Mesenchymal stem cell (in vitro differentiated cells and primary cell): ENCODE data around the gene CXorf66.
"Not testable (repeated sequence)": the region's sequence is repeated elsewhere in the genome, so short reads cannot be mapped to it uniquely, and the experiment has no call there.

Experiments used
- DNase-seq: peaks from one replicate; pipeline ENCODE4 v3.0.0-alpha.2; 2013
- H2AFZ ChIP-seq: one replicate; pipeline ENCODE4 v1.6.1; 2013; ENCODE audit warnings: low read depth, mild to moderate bottlenecking, control low read depth, inconsistent platforms, low read length, moderate library complexity
- H2AK5ac ChIP-seq: 2 replicates; pipeline ENCODE4 v1.6.1; 2013; ENCODE audit warnings: low read length, moderate library complexity, mild to moderate bottlenecking, inconsistent platforms; ENCODE audit not compliant: severe bottlenecking
- H2BK120ac ChIP-seq: one replicate; pipeline ENCODE4 v1.6.1; 2013; ENCODE audit warnings: low read depth, mild to moderate bottlenecking, inconsistent platforms, low read length, moderate library complexity
- H2BK12ac ChIP-seq, 2 experiments: one replicate each; pipeline ENCODE4 v1.6.1; 2013; ENCODE audit warnings: inconsistent platforms in 2 of 2, low read length in 2 of 2, mild to moderate bottlenecking in 2 of 2, moderate library complexity in 2 of 2, control low read depth in 1 of 2
- H2BK15ac ChIP-seq: one replicate; pipeline ENCODE4 v1.6.1; 2013; ENCODE audit warnings: mild to moderate bottlenecking, low read depth, inconsistent platforms; ENCODE audit not compliant: poor library complexity, severe bottlenecking
- H2BK5ac ChIP-seq: 2 replicates; pipeline ENCODE4 v1.6.1; 2013; ENCODE audit warnings: low read depth, mild to moderate bottlenecking, low read length, control low read depth, inconsistent platforms; ENCODE audit not compliant: poor library complexity, severe bottlenecking
- H3K14ac ChIP-seq, 2 experiments: one replicate each; pipeline ENCODE4 v1.6.1; 2013; ENCODE audit warnings: inconsistent platforms in 2 of 2, low read length in 2 of 2, control low read depth in 1 of 2, mild to moderate bottlenecking in 1 of 2, moderate library complexity in 1 of 2
- H3K18ac ChIP-seq, 2 experiments: one replicate each; pipeline ENCODE4 v1.6.1; 2013; ENCODE audit warnings: inconsistent platforms in 2 of 2, low read length in 2 of 2, control low read depth in 1 of 2, low read depth in 1 of 2, mild to moderate bottlenecking in 1 of 2
- H3K23ac ChIP-seq, 2 experiments: one replicate each; pipeline ENCODE4 v1.6.1; 2013; ENCODE audit warnings: inconsistent platforms in 2 of 2, low read length in 2 of 2, mild to moderate bottlenecking in 2 of 2, moderate library complexity in 2 of 2, control low read depth in 1 of 2
- H3K27ac ChIP-seq: 2 replicates; pipeline ENCODE4 v1.5.1; 2013; ENCODE audit warnings: mild to moderate bottlenecking, moderate library complexity, low read length, control low read depth, inconsistent platforms; ENCODE audit not compliant: poor library complexity, severe bottlenecking
- H3K27me3 ChIP-seq, 2 experiments: 2 replicates each; pipeline versions ENCODE4 v1.6.1 to v1.7.0; 2013; ENCODE audit warnings: low read length in 2 of 2, mild to moderate bottlenecking in 2 of 2, moderate library complexity in 2 of 2, control low read depth in 1 of 2, inconsistent platforms in 1 of 2; ENCODE audit not compliant: control insufficient read depth in 1 of 2, insufficient read depth in 1 of 2
- H3K36me3 ChIP-seq, 2 experiments: 2 replicates each; pipeline versions ENCODE4 v1.6.1 to v1.7.0; 2013; ENCODE audit warnings: low read length in 2 of 2, control low read depth in 1 of 2, inconsistent platforms in 1 of 2, low read depth in 1 of 2, mild to moderate bottlenecking in 1 of 2; ENCODE audit not compliant: insufficient read depth in 2 of 2, control insufficient read depth in 1 of 2
- H3K4ac ChIP-seq, 2 experiments: one replicate each; pipeline ENCODE4 v1.6.1; 2013; ENCODE audit warnings: inconsistent platforms in 2 of 2, low read length in 2 of 2, mild to moderate bottlenecking in 2 of 2, moderate library complexity in 2 of 2, control low read depth in 1 of 2, low read depth in 1 of 2
- H3K4me1 ChIP-seq: 2 replicates; pipeline ENCODE4 v1.6.1; 2013; ENCODE audit warnings: low read depth, low read length, control low read depth; ENCODE audit not compliant: control insufficient read depth, insufficient read depth
- H3K4me2 ChIP-seq: 2 replicates; pipeline ENCODE4 v1.6.1; 2013; ENCODE audit warnings: low read length, mild to moderate bottlenecking, inconsistent platforms; ENCODE audit not compliant: poor library complexity, severe bottlenecking
- H3K4me3 ChIP-seq, 2 experiments: 2 replicates each; pipeline versions ENCODE4 v1.5.1 to v1.7.0; 2013; ENCODE audit warnings: low read length in 2 of 2, mild to moderate bottlenecking in 2 of 2, control low read depth in 1 of 2, low read depth in 1 of 2; ENCODE audit not compliant: insufficient read depth in 1 of 2
- H3K79me1 ChIP-seq: replicated peaks from 2 replicates; pipeline ENCODE4 v1.6.1; 2013; ENCODE audit warnings: mild to moderate bottlenecking, control low read depth, low read length, inconsistent platforms; ENCODE audit not compliant: poor library complexity, severe bottlenecking
- H3K9ac ChIP-seq: 2 replicates; pipeline ENCODE4 v1.7.0; 2013; ENCODE audit warnings: mild to moderate bottlenecking, low read length, moderate library complexity
- H3K9me3 ChIP-seq: 2 replicates; pipeline ENCODE4 v1.7.0; 2013; ENCODE audit warnings: mild to moderate bottlenecking, low read length; ENCODE audit not compliant: control insufficient read depth
- H4K8ac ChIP-seq: one replicate; pipeline ENCODE4 v1.6.1; 2013; ENCODE audit warnings: inconsistent platforms, mild to moderate bottlenecking, low read length, moderate library complexity
- H4K91ac ChIP-seq: one replicate; pipeline ENCODE4 v1.6.1; 2013; ENCODE audit warnings: mild to moderate bottlenecking, low read length, inconsistent platforms
- WGBS: methylation state at CpG from one replicate; pipeline ENCODE4 v1.1.7; 2013; ENCODE audit warnings: mixed read lengths; 5-methylcytosine and 5-hydroxymethylcytosine counted together

Gene CXorf66

GRCh38 chrX:139967300-139967699 lies 2.0 kb upstream of the CXorf66 start:
- no peaks in the 10 kb centered on the region for H3K4me1 ChIP-seq
- no peak overlapping the region for H3K4me3 ChIP-seq
- no peak overlapping the region for H4K8ac ChIP-seq
- H3K9ac ChIP-seq, result no peak overlapping the region
- no peak overlapping the region for H3K23ac ChIP-seq
- no peak overlapping the region for H3K27ac ChIP-seq
- WGBS, result 57% methylated on average over 3 of the region's 4 CpGs
- no peaks in the 10 kb centered on the region for H3K36me3 ChIP-seq
- no peak for DNase-seq
- H2BK120ac ChIP-seq, result no peak overlapping the region
- H2BK15ac ChIP-seq, result no peak overlapping the region
- H3K4ac ChIP-seq, result no peak overlapping the region
- H2BK5ac ChIP-seq, result no peak overlapping the region
- H2AFZ ChIP-seq, result no peak overlapping the region
- H3K18ac ChIP-seq, result no peak overlapping the region
- peaks cover 0 to under 1% of the 10 kb centered on the region in 2 experiments for H3K27me3 ChIP-seq
- H3K4me2 ChIP-seq, result no peak overlapping the region
- no peak overlapping the region for H3K14ac ChIP-seq
- H3K79me1 ChIP-seq, result no peaks in the 10 kb centered on the region
- no peak overlapping the region for H2BK12ac ChIP-seq
- H3K9me3 ChIP-seq, result no peaks in the 10 kb centered on the region
- no peak overlapping the region for H2AK5ac ChIP-seq
- H4K91ac ChIP-seq, result no peak overlapping the region

GRCh38 chrX:139966159-139966558 lies 838 bp upstream of the CXorf66 start:
- H3K4me3 ChIP-seq, H3K4me2 ChIP-seq, H3K27ac ChIP-seq, H4K91ac ChIP-seq, H4K8ac ChIP-seq, H2BK120ac ChIP-seq, H3K18ac ChIP-seq, H3K9ac ChIP-seq, H2AK5ac ChIP-seq, H2BK15ac ChIP-seq, H3K9me3 ChIP-seq, H2BK12ac ChIP-seq, H3K4ac ChIP-seq, H2AFZ ChIP-seq, H3K23ac ChIP-seq, H3K27me3 ChIP-seq, H3K79me1 ChIP-seq, H2BK5ac ChIP-seq, DNase-seq, H3K36me3 ChIP-seq, H3K14ac ChIP-seq, H3K4me1 ChIP-seq: not testable (repeated sequence)
- 47% methylated on average over 2 of the region's 3 CpGs for WGBS

GRCh38 chrX:139961091-139961490 lies 4.2 kb downstream of the CXorf66 start:
- H3K79me1 ChIP-seq, H3K14ac ChIP-seq, H2AK5ac ChIP-seq, H3K36me3 ChIP-seq, DNase-seq, H4K8ac ChIP-seq, H3K18ac ChIP-seq, H2BK12ac ChIP-seq, H3K9ac ChIP-seq, H3K27me3 ChIP-seq, H3K4me3 ChIP-seq, H3K4ac ChIP-seq, H3K9me3 ChIP-seq, H4K91ac ChIP-seq, H3K23ac ChIP-seq, H2BK15ac ChIP-seq, H3K4me2 ChIP-seq, H2BK5ac ChIP-seq, H3K27ac ChIP-seq, H3K4me1 ChIP-seq, H2AFZ ChIP-seq, H2BK120ac ChIP-seq: not testable (repeated sequence)
- 57% methylated on average over 1 of the region's 2 CpGs for WGBS

- Histone ChIP-seq H2BK12ac (no peak overlapping the region), H3K27me3 (no peaks in the 10 kb centered on the region), H2BK15ac (no peak overlapping the region), H3K4me3 (no peak overlapping the region), H3K4me1 (no peaks in the 10 kb centered on the region), H3K9me3 (no peaks in the 10 kb centered on the region), H2BK5ac (no peak overlapping the region), H3K4ac (no peak overlapping the region), H2BK120ac (no peak overlapping the region), H4K91ac (no peak overlapping the region), H3K79me1 (no peaks in the 10 kb centered on the region), H3K4me2 (no peak overlapping the region), H3K9ac (no peak overlapping the region), H3K36me3 (no peaks in the 10 kb centered on the region), H4K8ac (no peak overlapping the region), H3K23ac (no peak overlapping the region), H3K18ac (no peak overlapping the region), H3K27ac (no peak overlapping the region), H2AFZ (no peak overlapping the region), H2AK5ac (no peak overlapping the region), H3K14ac (no peak overlapping the region)
- WGBS, result 12% methylated on average over 3 of the region's 3 CpGs
- no peak for DNase-seq
Observed at GRCh38 chrX:139949703-139950102, 15.6 kb downstream of the CXorf66 start.
